A549 (cell line): ENCODE data around the gene OMG. TPM values are rescaled to one million over a fixed set of nuclear protein-coding genes. Genes with fewer than 3 reads are reported as not detected.
"Not testable (repeated sequence)": the region's sequence is repeated elsewhere in the genome, so short reads cannot be mapped to it uniquely, and the experiment has no call there.

ENCODE experiments used
- ATAC-seq, 2 experiments: fragments of 200-7000 bp in 1 of 2; fragments of >200 bp in 1 of 2; cut with Nextera tagmentation in 1 of 2; cut with Tn5 transposase in 1 of 2; 3 replicates each; pipeline versions ENCODE4 v1.8.0 to v1.9.1; 2018 to 2020; ENCODE audit warnings: mild to moderate bottlenecking in 1 of 2, moderate library complexity in 1 of 2
- CTCF ChIA-PET: fragments of 300-600 bp; sonication (Branson Sonifier 250); formaldehyde crosslinking; extraction: SDS; loops from one replicate; lab custom pipeline; 2021; ENCODE audit warnings: antibody characterized with exemption, inconsistent platforms; lab: Yijun Ruan, JAX
- POLR2A ChIA-PET: fragments of 350-600 bp; formaldehyde crosslinking; extraction: SDS; loops from one replicate; lab custom pipeline; 2021; ENCODE audit warnings: antibody characterized with exemption, inconsistent platforms; lab: Yijun Ruan, JAX
- DNase-seq, 2 experiments: peaks; one replicate each; pipeline versions ENCODE4 v3.0.0 to v3.0.0-alpha.2; 2011 to 2016; ENCODE audit warnings: low read depth in 1 of 2, low spot score in 1 of 2
- FAIRE-seq: peaks from 2 replicates; lab custom pipeline; 2011; peaks lifted over from hg19 to GRCh38; lab: Jason Lieb, UNC
- H3K27ac ChIP-seq, 2 experiments: fragments of >200 bp; sonication (Bioruptor Twin); formaldehyde crosslinking; 3 replicates each; pipeline ENCODE4 v1.5.1; 2016 to 2017
- H3K4me1 ChIP-seq: fragments of >200 bp; sonication (Bioruptor Twin); formaldehyde crosslinking; 3 replicates; pipeline ENCODE4 v1.6.1; 2016
- H3K4me2 ChIP-seq: fragments of >200 bp; sonication (Bioruptor Twin); formaldehyde crosslinking; 3 replicates; pipeline ENCODE4 v1.6.1; 2016
- H3K4me3 ChIP-seq: fragments of >200 bp; sonication (Bioruptor Twin); formaldehyde crosslinking; 3 replicates; pipeline ENCODE4 v1.5.1; 2016
- H3K9me3 ChIP-seq: fragments of >200 bp; sonication (Bioruptor Twin); formaldehyde crosslinking; 3 replicates; pipeline ENCODE4 v1.6.1; 2016
- CEBPB ChIP-seq, 2 experiments: fragments of >200 bp in 1 of 2; sonication (Bioruptor Twin) in 1 of 2; formaldehyde crosslinking in 1 of 2; IDR thresholded peaks; 2 replicates each; pipeline ENCODE4 v1.6.1; 2012 to 2016
- CHD2 ChIP-seq: fragments of 150-350 bp; IDR thresholded peaks from 2 replicates; pipeline ENCODE4 v1.6.1; 2014; ENCODE audit warnings: low read length; ENCODE audit not compliant: partially characterized antibody
- CHD4 ChIP-seq: fragments of 200-600 bp; sonication (generic); IDR thresholded peaks from 2 replicates; pipeline ENCODE4 v1.6.1; 2016; ENCODE audit warnings: antibody characterized with exemption, mild to moderate bottlenecking, borderline replicate concordance
- EHMT2 ChIP-seq: fragments of 200-600 bp; sonication (generic); IDR thresholded peaks from 2 replicates; pipeline ENCODE4 v1.6.1; 2016; ENCODE audit warnings: antibody characterized with exemption, low read depth, mild to moderate bottlenecking, moderate library complexity
- ESRRA ChIP-seq: fragments of 150-350 bp; IDR thresholded peaks from 2 replicates; pipeline ENCODE4 v1.6.1; 2014; ENCODE audit warnings: mild to moderate bottlenecking, low read length, borderline replicate concordance
- FOXS1 ChIP-seq: fragments of 250-450 bp; sonication (Bioruptor Pico); IDR thresholded peaks from 2 replicates; pipeline ENCODE4 v1.5.0; 2020; ENCODE audit warnings: mild to moderate bottlenecking, moderate library complexity
- HEYL ChIP-seq: fragments of 250-450 bp; sonication (Bioruptor Pico); IDR thresholded peaks from 2 replicates; pipeline ENCODE4 v1.8.0; 2021; ENCODE audit warnings: mild to moderate bottlenecking, moderate library complexity
- JUNB ChIP-seq: fragments of >200 bp; sonication (Bioruptor Twin); formaldehyde crosslinking; IDR thresholded peaks from 2 replicates; pipeline ENCODE4 v1.6.1; 2016
- KDM1A ChIP-seq: fragments of 200-600 bp; sonication (generic); IDR thresholded peaks from 2 replicates; pipeline ENCODE4 v1.6.1; 2016; ENCODE audit warnings: low read depth, mild to moderate bottlenecking
- MYC ChIP-seq: IDR thresholded peaks from 2 replicates; pipeline ENCODE4 v1.6.1; 2012; ENCODE audit warnings: mild to moderate bottlenecking, inconsistent platforms, low read length, improper control_type of control experiment, borderline replicate concordance
- NPAS2 ChIP-seq: fragments of 250-450 bp; sonication (Bioruptor Pico); IDR thresholded peaks from 2 replicates; pipeline ENCODE4 v1.8.0; 2022; ENCODE audit warnings: mild to moderate bottlenecking, moderate library complexity, borderline replicate concordance
- PHF8 ChIP-seq: fragments of 200-600 bp; sonication (generic); IDR thresholded peaks from 2 replicates; pipeline ENCODE4 v1.6.1; 2016; ENCODE audit warnings: low read depth, mild to moderate bottlenecking, antibody characterized with exemption, moderate library complexity, borderline replicate concordance
- POLR2A ChIP-seq: IDR thresholded peaks from 2 replicates; pipeline ENCODE4 v1.6.1; 2012; ENCODE audit warnings: mild to moderate bottlenecking, low read length
- RAD21 ChIP-seq, 2 experiments: fragments of >200 bp in 1 of 2; sonication (Bioruptor Twin) in 1 of 2; formaldehyde crosslinking in 1 of 2; IDR thresholded peaks in 1 of 2; conservative IDR thresholded peaks in 1 of 2; 2 replicates in 1 of 2; 3 replicates in 1 of 2; pipeline ENCODE4 v1.6.1; 2012 to 2018; ENCODE audit warnings: inconsistent platforms in 1 of 2
- RFX5 ChIP-seq: fragments of 450-650 bp; IDR thresholded peaks from 2 replicates; pipeline ENCODE4 v1.7.1; 2014; ENCODE audit warnings: antibody characterized with exemption, mild to moderate bottlenecking, moderate library complexity
- ZC3H11A ChIP-seq: fragments of 450-650 bp; IDR thresholded peaks from 2 replicates; pipeline ENCODE4 v1.6.1; 2014; ENCODE audit warnings: antibody characterized with exemption, mild to moderate bottlenecking
- ZNF302 ChIP-seq: fragments of 250-450 bp; sonication (Bioruptor Pico); IDR thresholded peaks from 2 replicates; pipeline ENCODE4 v1.9.0; 2021; ENCODE audit warnings: inconsistent platforms, mild to moderate bottlenecking, moderate library complexity
- ZSCAN20 ChIP-seq: fragments of 250-450 bp; sonication (Bioruptor Pico); IDR thresholded peaks from 2 replicates; pipeline ENCODE4 v1.8.0; 2022; ENCODE audit warnings: mild to moderate bottlenecking, moderate library complexity
- WGBS: methylation state at CpG from one replicate; pipeline ENCODE4 v1.1.6; 2017; ENCODE audit errors: missing lambda C conversion rate; 5-methylcytosine and 5-hydroxymethylcytosine counted together
- polyA plus RNA-seq, 4 experiments: library from polyadenylated mRNA; depleted of rRNA in 3 of 4; stranded (reverse); fragments of >200 nt; fragmentation: RNase III in 1 of 4; extraction: RNeasy Plus Mini Kit Qiagen cat#74134 plus additional on column Dnase treatment in 1 of 4; gene quantifications; 2 replicates in 3 of 4; 3 replicates in 1 of 4; pipeline ENCODE4 v1.2.3, GENCODE V29; 2011 to 2017
- TF ChIP-seq, protein P1 (sequence below): fragments of >200 bp; sonication (Bioruptor Twin); formaldehyde crosslinking; IDR thresholded peaks from 3 replicates; pipeline ENCODE4 v1.5.1; 2016
- TF ChIP-seq, protein P2 (sequence below): fragments of >200 bp; sonication (Bioruptor Twin); formaldehyde crosslinking; IDR thresholded peaks from 2 replicates; pipeline ENCODE4 v1.6.1; 2016
- TF ChIP-seq, protein P3 (sequence below): fragments of 250-450 bp; sonication (Bioruptor Pico); IDR thresholded peaks from 2 replicates; pipeline ENCODE4 v1.5.0; 2020; ENCODE audit warnings: low read depth, mild to moderate bottlenecking, moderate library complexity

The OMG gene
- polyA plus RNA-seq, 2 of the 4 experiments (the other 2 are of a cell fraction), result not detected

DNA sequence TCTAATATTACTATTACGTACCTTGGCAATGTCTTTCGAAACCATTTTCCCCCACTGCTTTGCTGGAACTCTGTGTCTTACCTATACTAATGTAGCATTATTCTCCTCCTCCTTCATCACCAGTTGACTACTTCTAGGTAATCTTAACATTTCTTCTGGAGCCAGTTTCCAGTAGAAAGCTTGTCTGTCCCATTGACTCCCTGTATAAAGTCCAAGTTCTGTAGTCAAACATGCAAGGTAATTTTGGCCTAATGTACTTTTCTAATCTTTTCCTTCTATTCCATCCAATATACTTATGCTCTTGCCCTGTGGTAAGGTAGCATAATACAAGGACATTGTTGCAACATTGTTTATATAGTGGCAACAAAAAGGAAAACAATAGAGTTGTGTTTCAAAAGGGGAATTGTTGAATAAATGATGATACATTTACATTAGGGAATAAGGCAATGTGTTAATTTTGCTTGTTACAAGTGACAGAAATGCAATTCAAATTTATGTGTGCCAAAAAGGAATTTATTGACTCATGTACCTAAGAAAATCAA, 27.9 kb downstream of the OMG start:
- ChIA-PET POLR2A (interaction anchor here (0.6 to 0.9 kb wide), 3 partner anchors 17 to 175 kb away, joined by 3 to 5 read pairs (median 5); partner anchors contain the start of gene NF1), CTCF (interaction anchor here (1.2 kb wide), 1 partner anchor 12 kb away, joined by 3 read pairs; no protein-coding TSS in a partner anchor)
- DNase-seq, result no peak
- peak overlapping the region; percentile 58 to 67 for H3K27ac ChIP-seq
- peak overlapping the region; percentile 39 for H3K4me2 ChIP-seq
- TF ChIP-seq KDM1A (no peak), POLR2A (no peak), CHD4 (no peak), ESRRA (no peak), PHF8 (no peak)
- H3K4me3 ChIP-seq, result no peak overlapping the region
- peaks cover 38% of the 10 kb centered on the region for H3K4me1 ChIP-seq
- ATAC-seq, result no peak; a peak in 1 of 6 replicates
- peak; percentile 89 for FAIRE-seq
- no peaks in the 10 kb centered on the region for H3K9me3 ChIP-seq
- 95% methylated on average over 2 of the region's 2 CpGs for WGBS

DNA sequence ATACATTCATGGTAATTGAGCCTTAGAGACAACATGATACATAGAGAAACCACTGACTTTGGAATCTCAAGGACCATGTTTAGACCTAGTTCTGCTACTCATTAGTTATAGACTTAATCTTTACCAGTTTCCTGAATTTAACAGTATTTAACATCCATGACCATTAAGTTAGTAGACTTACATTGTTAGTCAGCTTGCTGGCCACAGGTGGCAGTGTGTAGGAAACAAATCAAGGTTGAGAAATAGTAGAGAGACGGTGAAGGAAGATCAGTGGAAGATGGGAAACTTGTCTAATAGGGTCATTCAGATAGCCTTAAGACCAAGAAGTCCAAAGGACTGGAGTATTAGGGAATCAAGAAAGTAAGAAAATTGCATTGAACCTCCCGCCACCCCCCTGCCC, 31.0 kb downstream of the OMG start:
- DNase-seq (peak in 1 of 2 experiments; percentile 25), FAIRE-seq (peak; percentile 76), ATAC-seq (0 out of 6 replicates have a peak, but pooled peaks of 1 of the 2 experiments have one; percentile 48)
- peaks cover 32% of the 10 kb centered on the region for H3K4me1 ChIP-seq
- CTCF ChIA-PET, result interaction anchor here (1.3 kb wide), 1 partner anchor 28 kb away, joined by 3 read pairs; no protein-coding TSS in a partner anchor
- POLR2A ChIA-PET, result no interaction called here
- 85% methylated on average over 2 of the region's 2 CpGs for WGBS
- no peak overlapping the region for H3K4me3 ChIP-seq
- H3K27ac ChIP-seq, result no peak overlapping the region
- no peak for TF ChIP-seq ZSCAN20
- TF ChIP-seq, protein P1, sequence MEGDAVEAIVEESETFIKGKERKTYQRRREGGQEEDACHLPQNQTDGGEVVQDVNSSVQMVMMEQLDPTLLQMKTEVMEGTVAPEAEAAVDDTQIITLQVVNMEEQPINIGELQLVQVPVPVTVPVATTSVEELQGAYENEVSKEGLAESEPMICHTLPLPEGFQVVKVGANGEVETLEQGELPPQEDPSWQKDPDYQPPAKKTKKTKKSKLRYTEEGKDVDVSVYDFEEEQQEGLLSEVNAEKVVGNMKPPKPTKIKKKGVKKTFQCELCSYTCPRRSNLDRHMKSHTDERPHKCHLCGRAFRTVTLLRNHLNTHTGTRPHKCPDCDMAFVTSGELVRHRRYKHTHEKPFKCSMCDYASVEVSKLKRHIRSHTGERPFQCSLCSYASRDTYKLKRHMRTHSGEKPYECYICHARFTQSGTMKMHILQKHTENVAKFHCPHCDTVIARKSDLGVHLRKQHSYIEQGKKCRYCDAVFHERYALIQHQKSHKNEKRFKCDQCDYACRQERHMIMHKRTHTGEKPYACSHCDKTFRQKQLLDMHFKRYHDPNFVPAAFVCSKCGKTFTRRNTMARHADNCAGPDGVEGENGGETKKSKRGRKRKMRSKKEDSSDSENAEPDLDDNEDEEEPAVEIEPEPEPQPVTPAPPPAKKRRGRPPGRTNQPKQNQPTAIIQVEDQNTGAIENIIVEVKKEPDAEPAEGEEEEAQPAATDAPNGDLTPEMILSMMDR, result peak; percentile 37
- TF ChIP-seq RAD21 (conservative IDR thresholded peaks at IDR 0.05 in 1 of 2, IDR thresholded peaks at IDR 0.05 in 1 of 2), result peak in 1 of 2 experiments; percentile 23; a peak in 2 of 5 replicates
- TF ChIP-seq, protein P2, sequence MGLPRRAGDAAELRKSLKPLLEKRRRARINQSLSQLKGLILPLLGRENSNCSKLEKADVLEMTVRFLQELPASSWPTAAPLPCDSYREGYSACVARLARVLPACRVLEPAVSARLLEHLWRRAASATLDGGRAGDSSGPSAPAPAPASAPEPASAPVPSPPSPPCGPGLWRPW, result no peak
- TF ChIP-seq FOXS1 (CRISPR knock-in tag), result no peak
- TF ChIP-seq ZNF302 (CRISPR knock-in tag), result no peak
- TF ChIP-seq CHD2, result no peak
- no peak for TF ChIP-seq HEYL (CRISPR knock-in tag)
- TF ChIP-seq NPAS2 (CRISPR knock-in tag), result no peak
- peak in 1 of 2 experiments; percentile 56; a peak in 2 of 4 replicates for TF ChIP-seq CEBPB (IDR thresholded peaks at IDR 0.05)
- H3K9me3 ChIP-seq, result no peaks in the 10 kb centered on the region
- H3K4me2 ChIP-seq, result no peak overlapping the region

DNA sequence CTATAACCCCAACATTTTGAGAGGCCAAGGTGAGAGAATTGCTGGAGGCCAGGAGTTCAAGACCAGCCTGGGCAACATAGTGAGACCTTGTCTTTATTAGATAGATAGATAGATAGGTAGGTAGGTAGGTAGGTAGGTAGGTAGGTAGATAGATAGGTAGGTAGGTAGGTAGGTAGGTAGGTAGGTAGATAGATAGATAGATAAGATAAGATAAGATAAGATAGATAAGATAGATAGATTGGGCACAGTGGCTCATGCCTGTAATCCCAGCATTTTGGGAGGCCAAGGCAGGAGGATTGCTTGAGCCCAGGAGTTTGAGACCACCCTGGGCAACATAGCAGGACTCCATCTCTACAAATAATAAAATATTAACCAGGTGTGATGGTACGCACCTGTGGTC, 34.1 kb downstream of the OMG start:
- H3K4me1 ChIP-seq, FAIRE-seq, H3K4me2 ChIP-seq, ATAC-seq, POLR2A ChIA-PET, DNase-seq, H3K9me3 ChIP-seq, H3K4me3 ChIP-seq, H3K27ac ChIP-seq: not testable (repeated sequence)
- CTCF ChIA-PET, result interaction anchor here (1.4 kb wide), 1 partner anchor 66 kb away, joined by 5 read pairs; no protein-coding TSS in a partner anchor
- WGBS, result 100% methylated on average over 1 of the region's 1 CpG

DNA sequence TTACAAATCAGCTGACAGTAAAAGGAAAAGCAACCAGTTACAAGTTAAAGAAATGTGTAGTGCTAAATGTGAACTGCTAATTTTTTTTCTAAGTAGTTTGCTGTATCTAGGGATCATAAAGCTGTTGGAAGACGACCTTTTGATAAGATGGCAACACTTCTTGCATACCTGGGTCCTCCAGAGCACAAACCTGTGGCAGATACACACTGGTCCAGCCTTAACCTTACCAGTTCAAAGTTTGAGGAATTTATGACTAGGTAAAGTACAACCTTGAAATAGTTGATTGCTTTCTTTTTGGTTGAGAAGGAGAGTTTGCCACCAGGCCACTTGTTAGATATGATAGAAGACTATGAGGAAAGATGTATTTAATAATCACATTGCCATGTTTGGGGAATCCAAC, 35.4 kb downstream of the OMG start:
- 62% methylated on average over 1 of the region's 1 CpG for WGBS
- H3K9me3 ChIP-seq, result no peaks in the 10 kb centered on the region
- CTCF ChIA-PET, result interaction anchor here (0.6 to 1.2 kb wide), 4 partner anchors 27 to 167 kb away, joined by 4 read pairs; partner anchors contain the start of gene NF1
- TF ChIP-seq, protein P3, sequence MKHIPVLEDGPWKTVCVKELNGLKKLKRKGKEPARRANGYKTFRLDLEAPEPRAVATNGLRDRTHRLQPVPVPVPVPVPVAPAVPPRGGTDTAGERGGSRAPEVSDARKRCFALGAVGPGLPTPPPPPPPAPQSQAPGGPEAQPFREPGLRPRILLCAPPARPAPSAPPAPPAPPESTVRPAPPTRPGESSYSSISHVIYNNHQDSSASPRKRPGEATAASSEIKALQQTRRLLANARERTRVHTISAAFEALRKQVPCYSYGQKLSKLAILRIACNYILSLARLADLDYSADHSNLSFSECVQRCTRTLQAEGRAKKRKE (CRISPR knock-in tag), result no peak
- no peak for TF ChIP-seq RFX5
- no peak for TF ChIP-seq HEYL (CRISPR knock-in tag)
- no peak for TF ChIP-seq ZC3H11A
- TF ChIP-seq EHMT2, result no peak
- no peak for TF ChIP-seq MYC
- TF ChIP-seq JUNB, result no peak
- TF ChIP-seq FOXS1 (CRISPR knock-in tag), result no peak
- TF ChIP-seq, all 56 proteins: peak for 0
- DNase-seq (no peak), ATAC-seq (no peak), FAIRE-seq (peak; percentile 79)
- POLR2A ChIA-PET, result no interaction called here
- Histone ChIP-seq H3K4me3 (no peak overlapping the region), H3K4me2 (no peak overlapping the region), H3K4me1 (no peaks in the 10 kb centered on the region), H3K27ac (no peak overlapping the region)
